HepG2 (cell line): ENCODE results near the gene GRK4. TPM values are rescaled to one million over a fixed set of nuclear protein-coding genes. Genes with fewer than 3 reads are reported as not detected.

Source experiments
- AGO1 ChIP-seq: fragments of 200-400 bp; formaldehyde crosslinking; IDR thresholded peaks from 2 replicates; pipeline ENCODE4 v1.6.1; 2017; ENCODE audit warnings: mild to moderate bottlenecking, low read depth, low read length, moderate library complexity; ENCODE audit not compliant: poor library complexity, severe bottlenecking
- CHD2 ChIP-seq: IDR thresholded peaks from 2 replicates; pipeline ENCODE4 v1.6.1; 2011; ENCODE audit warnings: low read depth, low read length, improper control_type of control experiment
- DR1 ChIP-seq: sonication (generic); formaldehyde crosslinking; IDR thresholded peaks from 2 replicates; pipeline ENCODE4 v1.8.0; 2021; ENCODE audit warnings: mild to moderate bottlenecking, missing genetic modification reagents, inconsistent platforms
- ERF ChIP-seq: IDR thresholded peaks from 2 replicates; pipeline ENCODE4 v1.6.1; 2018; ENCODE audit warnings: missing biosample characterization, missing genetic modification reagents
- HINFP ChIP-seq: sonication (generic); formaldehyde crosslinking; IDR thresholded peaks from 2 replicates; pipeline ENCODE4 v1.4.0; 2020; ENCODE audit warnings: low read depth, mild to moderate bottlenecking, missing genetic modification reagents
- MLLT10 ChIP-seq: sonication (generic); formaldehyde crosslinking; IDR thresholded peaks from 2 replicates; pipeline ENCODE4 v1.4.0; 2020; ENCODE audit warnings: missing genetic modification reagents
- RBM39 ChIP-seq: fragments of 200-400 bp; formaldehyde crosslinking; IDR thresholded peaks from one replicate; pipeline ENCODE4 v1.6.1; 2018; ENCODE audit warnings: antibody characterized with exemption, mild to moderate bottlenecking, low read depth, low read length; ENCODE audit not compliant: poor library complexity, severe bottlenecking
- SAP130 ChIP-seq: IDR thresholded peaks from 2 replicates; pipeline ENCODE4 v1.6.1; 2016; ENCODE audit warnings: low read depth
- SRY ChIP-seq: sonication (generic); formaldehyde crosslinking; IDR thresholded peaks from 2 replicates; pipeline ENCODE4 v1.8.0; 2022; ENCODE audit warnings: mild to moderate bottlenecking, missing genetic modification reagents
- ZNF496 ChIP-seq: sonication (generic); formaldehyde crosslinking; IDR thresholded peaks from 2 replicates; pipeline ENCODE4 v1.8.1; 2023; ENCODE audit warnings: mild to moderate bottlenecking, moderate library complexity, missing genetic modification reagents; ENCODE audit not compliant: insufficient replicate concordance
- ZNF543 ChIP-seq: sonication (generic); formaldehyde crosslinking; IDR thresholded peaks from 2 replicates; pipeline ENCODE4 v1.4.0; 2020; ENCODE audit warnings: mild to moderate bottlenecking, missing genetic modification reagents
- ZNF597 ChIP-seq: sonication (generic); formaldehyde crosslinking; IDR thresholded peaks from 2 replicates; pipeline ENCODE4 v1.5.0; 2020; ENCODE audit warnings: missing genetic modification reagents
- ZNF747 ChIP-seq: sonication (generic); formaldehyde crosslinking; IDR thresholded peaks from 2 replicates; pipeline ENCODE4 v1.8.1; 2023; ENCODE audit warnings: missing genetic modification reagents, mild to moderate bottlenecking, borderline replicate concordance
- ZNF782 ChIP-seq: sonication (generic); formaldehyde crosslinking; IDR thresholded peaks from 2 replicates; pipeline ENCODE4 v1.4.0; 2020; ENCODE audit warnings: missing genetic modification reagents, mild to moderate bottlenecking, borderline replicate concordance
- ZNF788 ChIP-seq: sonication (generic); formaldehyde crosslinking; IDR thresholded peaks from 2 replicates; pipeline ENCODE4 v1.5.0; 2020; ENCODE audit warnings: mild to moderate bottlenecking, missing genetic modification reagents, borderline replicate concordance
- polyA plus RNA-seq, 8 experiments: library from polyadenylated mRNA; depleted of rRNA in 3 of 8; stranded (reverse) in 7 of 8; unstranded in 1 of 8; fragments of >200 nt; fragmentation: Illumina TruSeq in 4 of 8; extraction: Trizol in 4 of 8; gene quantifications; 2 replicates each; pipeline versions ENCODE4 v1.2.1 to v1.2.3, GENCODE V29; 2011 to 2016; ENCODE audit warnings: low read depth in 4 of 8, missing spikeins in 1 of 8, mixed read lengths in 1 of 8; ENCODE audit not compliant: insufficient read depth in 1 of 8
- total RNA-seq, 5 experiments: library from RNA; depleted of rRNA; stranded (reverse); fragments of >200 nt; fragmentation: Illumina TruSeq; extraction: Trizol; gene quantifications; 2 replicates each; pipeline ENCODE4 v1.2.3, GENCODE V29; 2016; ENCODE audit warnings: low read depth in 1 of 5
- TF ChIP-seq, protein P1 (sequence below): sonication (generic); formaldehyde crosslinking; IDR thresholded peaks from 2 replicates; pipeline ENCODE4 v1.4.0; 2020; ENCODE audit warnings: missing genetic modification reagents
- TF ChIP-seq, protein P2 (sequence below): sonication (generic); formaldehyde crosslinking; conservative IDR thresholded peaks from 2 replicates; pipeline ENCODE4 v1.4.0; 2020; ENCODE audit warnings: missing genetic modification reagents

GRK4 gene
- total and polyA plus RNA-seq, 2 of the 13 experiments (the other 11 are each of a cell fraction or from before 2014, with no cell fraction given), result 1.8 to 2.0 TPM

GRCh38 chr4:3074846-3075651 is 111.7 kb downstream of the GRK4 start (continued):
- TF ChIP-seq RBM39 (peak; percentile 20), DR1 (CRISPR knock-in tag) (peak; percentile 38; the same call in 1 of the 2 replicates), ZNF747 (no peak), SRY (CRISPR knock-in tag) (0 out of 2 replicates have a peak, but pooled peaks have one; percentile 9), ZNF496 (CRISPR knock-in tag) (no peak), ZNF543 (CRISPR knock-in tag) (peak; percentile 22; the same call in 1 of the 2 replicates), ZNF788 (CRISPR knock-in tag) (peak; percentile 19; the same call in 1 of the 2 replicates), ZNF597 (CRISPR knock-in tag) (no peak), AGO1 (no peak), SAP130 (CRISPR knock-in tag) (peak; percentile 55; the same call in 1 of the 2 replicates), CHD2 (peak; percentile 88), MLLT10 (CRISPR knock-in tag) (no peak), HINFP (CRISPR knock-in tag) (no peak), ZNF782 (0 out of 2 replicates have a peak, but pooled peaks have one; percentile 34), ERF (CRISPR knock-in tag) (0 out of 2 replicates have a peak, but pooled peaks have one; percentile 14)
- TF ChIP-seq, protein P1, sequence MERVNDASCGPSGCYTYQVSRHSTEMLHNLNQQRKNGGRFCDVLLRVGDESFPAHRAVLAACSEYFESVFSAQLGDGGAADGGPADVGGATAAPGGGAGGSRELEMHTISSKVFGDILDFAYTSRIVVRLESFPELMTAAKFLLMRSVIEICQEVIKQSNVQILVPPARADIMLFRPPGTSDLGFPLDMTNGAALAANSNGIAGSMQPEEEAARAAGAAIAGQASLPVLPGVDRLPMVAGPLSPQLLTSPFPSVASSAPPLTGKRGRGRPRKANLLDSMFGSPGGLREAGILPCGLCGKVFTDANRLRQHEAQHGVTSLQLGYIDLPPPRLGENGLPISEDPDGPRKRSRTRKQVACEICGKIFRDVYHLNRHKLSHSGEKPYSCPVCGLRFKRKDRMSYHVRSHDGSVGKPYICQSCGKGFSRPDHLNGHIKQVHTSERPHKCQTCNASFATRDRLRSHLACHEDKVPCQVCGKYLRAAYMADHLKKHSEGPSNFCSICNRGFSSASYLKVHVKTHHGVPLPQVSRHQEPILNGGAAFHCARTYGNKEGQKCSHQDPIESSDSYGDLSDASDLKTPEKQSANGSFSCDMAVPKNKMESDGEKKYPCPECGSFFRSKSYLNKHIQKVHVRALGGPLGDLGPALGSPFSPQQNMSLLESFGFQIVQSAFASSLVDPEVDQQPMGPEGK, result peak; percentile 53; the same call in 1 of the 2 replicates
- TF ChIP-seq, protein P2, sequence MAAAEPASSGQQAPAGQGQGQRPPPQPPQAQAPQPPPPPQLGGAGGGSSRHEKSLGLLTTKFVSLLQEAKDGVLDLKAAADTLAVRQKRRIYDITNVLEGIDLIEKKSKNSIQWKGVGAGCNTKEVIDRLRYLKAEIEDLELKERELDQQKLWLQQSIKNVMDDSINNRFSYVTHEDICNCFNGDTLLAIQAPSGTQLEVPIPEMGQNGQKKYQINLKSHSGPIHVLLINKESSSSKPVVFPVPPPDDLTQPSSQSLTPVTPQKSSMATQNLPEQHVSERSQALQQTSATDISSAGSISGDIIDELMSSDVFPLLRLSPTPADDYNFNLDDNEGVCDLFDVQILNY (CRISPR knock-in tag), result 0 out of 2 replicates have a peak, but pooled peaks have one; percentile 46
